ENCODE data around the gene CSNK1A1L. TPM values are rescaled to one million over a fixed set of nuclear protein-coding genes. Genes with fewer than 3 reads are reported as not detected.

CSNK1A1L gene
- polyA plus RNA-seq (2011; rRNA removed) (not detected in 2 replicates), polyA minus RNA-seq (2011; rRNA and poly(A)+ RNA removed) (not detected in 2 replicates)

- POLR2A ChIA-PET, result no interaction called here
- no peak for DNase-seq (ENCODE audit: low read depth)
- no peaks in the 10 kb centered on the region for H3K27me3 ChIP-seq (ENCODE audit: control insufficient read depth, insufficient read depth, low read length)
- CTCF ChIA-PET, result no interaction called here
- no peaks in the 10 kb centered on the region for H3K36me3 ChIP-seq (ENCODE audit: control insufficient read depth, insufficient read depth, low read length)
- no peak for TF ChIP-seq CTCF (IDR thresholded peaks at IDR 0.05; ENCODE audit: insufficient read depth, low read depth, low read length)
- no peak within 1 kb of the TSS for H3K4me3 ChIP-seq (ENCODE audit: low read depth, low read length)
These were observed at the start of gene CSNK1A1L for GRCh38 chr13:37105251-37105714. CSNK1A1L (minus strand) TSS chr13:37105664; CDS start chr13:37105256, 408 bp downstream.

GRCh38 chr13:37149380-37149779 lies 43.9 kb upstream of the CSNK1A1L start:
- ChIA-PET POLR2A (no interaction called here), CTCF (interaction anchor here (1.3 kb wide), 1 partner anchor 13 kb away, joined by 4 read pairs; no protein-coding TSS in a partner anchor)
- Histone ChIP-seq H3K27me3 (ENCODE audit: control insufficient read depth, insufficient read depth, low read length) (no peaks in the 10 kb centered on the region), H3K4me3 (ENCODE audit: low read depth, low read length) (no peak overlapping the region), H3K36me3 (ENCODE audit: control insufficient read depth, insufficient read depth, low read length) (no peaks in the 10 kb centered on the region)
- no peak for DNase-seq (ENCODE audit: low read depth)
- TF ChIP-seq CTCF (IDR thresholded peaks at IDR 0.05; ENCODE audit: insufficient read depth, low read depth, low read length), result no peak

GRCh38 chr13:37148501-37148900 lies 43.0 kb upstream of the CSNK1A1L start:
- TF ChIP-seq CTCF (IDR thresholded peaks at IDR 0.05; ENCODE audit: insufficient read depth, low read depth, low read length), result no peak
- CTCF ChIA-PET, result no interaction called here
- H3K27me3 ChIP-seq (ENCODE audit: control insufficient read depth, insufficient read depth, low read length), result no peaks in the 10 kb centered on the region
- H3K36me3 ChIP-seq (ENCODE audit: control insufficient read depth, insufficient read depth, low read length), result no peaks in the 10 kb centered on the region
- no peak for DNase-seq (ENCODE audit: low read depth)
- POLR2A ChIA-PET, result no interaction called here
- no peak overlapping the region for H3K4me3 ChIP-seq (ENCODE audit: low read depth, low read length)

GRCh38 chr13:37144661-37145060 lies 39.2 kb upstream of the CSNK1A1L start:
- DNase-seq (ENCODE audit: low read depth), result no peak

GRCh38 chr13:37143911-37144310 lies 38.4 kb upstream of the CSNK1A1L start:
- DNase-seq (ENCODE audit: low read depth), result no peak
- CTCF ChIA-PET, result no interaction called here
- TF ChIP-seq CTCF (IDR thresholded peaks at IDR 0.05; ENCODE audit: insufficient read depth, low read depth, low read length), result no peak
- POLR2A ChIA-PET, result no interaction called here
- no peaks in the 10 kb centered on the region for H3K36me3 ChIP-seq (ENCODE audit: control insufficient read depth, insufficient read depth, low read length)
- no peaks in the 10 kb centered on the region for H3K27me3 ChIP-seq (ENCODE audit: control insufficient read depth, insufficient read depth, low read length)
- H3K4me3 ChIP-seq (ENCODE audit: low read depth, low read length), result no peak overlapping the region

More at GRCh38 chr13:37144661-37145060, 39.2 kb upstream of the CSNK1A1L start:
- Histone ChIP-seq H3K27me3 (ENCODE audit: control insufficient read depth, insufficient read depth, low read length) (no peaks in the 10 kb centered on the region), H3K36me3 (ENCODE audit: control insufficient read depth, insufficient read depth, low read length) (no peaks in the 10 kb centered on the region), H3K4me3 (ENCODE audit: low read depth, low read length) (no peak overlapping the region)
- no peak for TF ChIP-seq CTCF (IDR thresholded peaks at IDR 0.05; ENCODE audit: insufficient read depth, low read depth, low read length)
- CTCF ChIA-PET, result no interaction called here
- POLR2A ChIA-PET, result no interaction called here
